Measurements from ENCODE around the gene SNRPA1.

DNA sequence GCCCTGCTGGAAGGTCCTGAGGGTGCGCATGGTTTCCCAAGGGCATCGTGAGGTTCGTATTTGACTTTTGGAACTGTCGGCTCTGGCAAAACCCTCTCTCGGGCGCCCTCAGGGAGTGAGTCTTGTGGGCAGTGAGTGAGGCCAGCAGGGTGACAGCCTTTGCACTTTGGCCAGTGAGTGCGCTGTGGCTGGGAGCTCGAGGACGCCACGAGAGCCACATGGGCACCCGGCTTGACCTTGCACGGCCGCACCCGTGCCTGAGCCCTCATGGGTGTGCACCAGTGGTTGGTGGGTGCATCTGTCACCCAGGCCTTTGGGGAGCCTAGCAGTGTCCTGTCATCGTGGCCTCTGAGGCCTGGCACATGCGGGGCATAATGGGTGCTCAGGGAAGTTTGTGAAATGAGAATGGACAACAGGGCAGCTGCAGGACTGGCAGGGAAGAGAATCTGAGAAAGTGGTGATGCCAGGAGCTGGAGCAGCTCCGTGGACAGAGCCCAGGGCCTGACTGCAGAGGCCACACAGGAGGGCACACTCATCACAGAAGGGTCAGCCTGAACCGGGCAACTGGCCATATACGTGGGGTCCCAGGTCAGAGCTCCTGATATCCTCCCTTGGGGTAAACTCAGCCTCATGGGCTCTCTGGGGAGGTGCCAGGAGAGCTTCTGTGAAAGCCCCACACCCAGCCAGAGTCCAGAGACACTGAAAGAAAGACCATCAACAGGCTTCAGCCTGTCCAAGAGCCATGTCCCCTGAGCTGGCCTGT lies 30.4 kb upstream of the SNRPA1 start:
- TF ChIP-seq, protein P1, sequence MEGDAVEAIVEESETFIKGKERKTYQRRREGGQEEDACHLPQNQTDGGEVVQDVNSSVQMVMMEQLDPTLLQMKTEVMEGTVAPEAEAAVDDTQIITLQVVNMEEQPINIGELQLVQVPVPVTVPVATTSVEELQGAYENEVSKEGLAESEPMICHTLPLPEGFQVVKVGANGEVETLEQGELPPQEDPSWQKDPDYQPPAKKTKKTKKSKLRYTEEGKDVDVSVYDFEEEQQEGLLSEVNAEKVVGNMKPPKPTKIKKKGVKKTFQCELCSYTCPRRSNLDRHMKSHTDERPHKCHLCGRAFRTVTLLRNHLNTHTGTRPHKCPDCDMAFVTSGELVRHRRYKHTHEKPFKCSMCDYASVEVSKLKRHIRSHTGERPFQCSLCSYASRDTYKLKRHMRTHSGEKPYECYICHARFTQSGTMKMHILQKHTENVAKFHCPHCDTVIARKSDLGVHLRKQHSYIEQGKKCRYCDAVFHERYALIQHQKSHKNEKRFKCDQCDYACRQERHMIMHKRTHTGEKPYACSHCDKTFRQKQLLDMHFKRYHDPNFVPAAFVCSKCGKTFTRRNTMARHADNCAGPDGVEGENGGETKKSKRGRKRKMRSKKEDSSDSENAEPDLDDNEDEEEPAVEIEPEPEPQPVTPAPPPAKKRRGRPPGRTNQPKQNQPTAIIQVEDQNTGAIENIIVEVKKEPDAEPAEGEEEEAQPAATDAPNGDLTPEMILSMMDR (IDR thresholded peaks at IDR 0.05): no peak
- no peak for TF ChIP-seq EP300 (IDR thresholded peaks at IDR 0.05)
- TF ChIP-seq POLR2A (IDR thresholded peaks at IDR 0.05): no peak
- no peak for TF ChIP-seq POLR2AphosphoS5 (IDR thresholded peaks at IDR 0.05)

Data from sigmoid colon (tissue), 4 donors.